G401.6 (cell line): ENCODE results near the gene FHIT.

Experiments
- FAIRE-seq: peaks from 2 replicates; lab custom pipeline; 2012; peaks lifted over from hg19 to GRCh38; lab: Jason Lieb, UNC

The FHIT gene

GRCh38 chr3:59922192-59922591 lies 1329.1 kb downstream of the FHIT start:
- no peak for FAIRE-seq

DNA sequence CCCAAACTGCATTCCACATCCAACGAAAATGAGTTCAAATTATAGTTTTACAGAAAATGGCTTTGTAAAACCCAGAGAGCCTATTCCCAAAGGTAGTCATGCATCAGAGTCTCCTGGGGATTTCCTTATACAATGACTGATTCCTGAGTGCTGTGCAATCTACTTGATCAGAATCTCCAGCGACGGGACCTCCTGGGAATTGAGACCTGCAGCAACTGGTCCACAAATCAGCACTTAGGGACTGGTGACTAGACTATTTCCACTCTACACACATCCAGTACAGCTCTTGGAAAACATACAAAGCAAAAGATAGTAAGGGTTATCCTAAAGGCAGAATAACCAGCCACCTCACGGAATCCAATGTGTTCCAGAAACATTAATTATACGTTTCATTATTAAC lies 1330.4 kb downstream of the FHIT start:
- FAIRE-seq: no peak

DNA sequence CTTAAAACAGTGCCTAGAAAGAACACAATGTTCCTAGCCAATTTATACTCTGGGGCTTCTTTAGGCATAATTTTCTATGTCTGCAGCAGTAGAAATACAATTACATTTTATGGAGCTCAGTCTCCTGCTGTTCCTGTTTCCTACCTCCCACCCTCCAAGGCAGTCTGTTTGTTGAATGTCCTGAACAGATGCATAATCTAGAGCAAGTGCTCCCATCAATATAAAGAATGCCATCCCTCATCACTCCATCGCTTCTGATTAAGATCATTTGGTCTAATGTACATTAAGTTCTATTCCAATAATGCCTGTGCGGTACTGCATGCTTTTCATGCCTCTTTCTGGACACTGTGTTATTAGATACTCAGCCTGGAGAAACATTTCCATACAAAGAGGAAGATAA lies 1331.7 kb downstream of the FHIT start:
- no peak for FAIRE-seq

DNA sequence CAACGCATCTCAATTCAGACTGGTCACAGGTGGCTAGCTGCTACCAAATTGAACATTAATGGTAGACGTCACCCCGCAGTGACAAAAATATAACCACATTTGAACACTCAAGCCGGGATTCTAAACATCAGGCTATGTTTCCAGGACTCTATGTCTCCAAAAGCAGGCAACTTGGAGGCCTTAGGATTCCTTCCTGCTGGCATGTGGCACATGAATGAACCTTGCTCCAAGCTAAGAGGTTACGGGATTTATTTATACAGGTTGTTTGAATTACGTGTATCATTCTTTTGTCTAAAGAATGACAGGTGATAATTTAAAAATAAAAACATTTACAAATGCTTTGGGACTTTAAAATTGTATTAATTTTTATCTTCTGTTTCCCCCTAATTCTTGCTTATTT lies 1337.0 kb downstream of the FHIT start:
- no peak for FAIRE-seq

DNA sequence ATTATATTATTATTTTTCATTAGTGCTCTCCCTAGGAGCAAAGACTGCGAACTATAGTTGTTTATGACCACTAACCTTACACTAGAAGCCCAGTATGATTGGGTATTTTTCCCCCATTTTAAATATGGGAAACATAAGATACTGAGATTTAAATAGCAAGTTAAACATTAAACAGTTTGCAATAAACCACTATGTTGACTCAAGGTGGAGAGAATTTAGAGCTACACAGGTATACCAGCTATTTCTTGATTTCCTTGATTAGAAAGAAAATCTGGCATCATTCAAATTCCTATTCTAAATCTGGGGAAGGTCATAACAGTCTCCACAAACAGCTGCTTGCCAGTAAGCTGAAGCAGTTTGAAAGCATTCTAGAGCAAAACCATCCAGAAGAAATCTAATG lies 1337.6 kb downstream of the FHIT start:
- no peak for FAIRE-seq

DNA sequence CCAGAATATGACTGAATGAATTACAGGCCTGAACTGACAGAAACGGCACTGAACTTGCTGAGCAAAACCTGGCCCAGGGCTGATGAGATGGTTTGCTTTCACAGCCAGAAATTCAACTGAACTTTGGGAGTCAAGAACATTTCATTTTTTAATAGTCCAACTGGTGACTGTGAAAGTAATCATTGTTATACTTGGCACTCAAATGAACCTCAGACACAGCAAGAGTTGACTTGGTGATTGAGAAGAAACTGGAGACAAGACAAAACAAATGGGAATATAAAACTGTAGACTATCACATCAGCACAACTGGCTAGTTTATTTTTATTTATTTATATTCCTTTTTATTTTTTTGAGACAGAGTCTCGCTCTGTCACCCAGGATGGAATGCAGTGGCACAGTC lies 1342.6 kb downstream of the FHIT start:
- no peak for FAIRE-seq

DNA sequence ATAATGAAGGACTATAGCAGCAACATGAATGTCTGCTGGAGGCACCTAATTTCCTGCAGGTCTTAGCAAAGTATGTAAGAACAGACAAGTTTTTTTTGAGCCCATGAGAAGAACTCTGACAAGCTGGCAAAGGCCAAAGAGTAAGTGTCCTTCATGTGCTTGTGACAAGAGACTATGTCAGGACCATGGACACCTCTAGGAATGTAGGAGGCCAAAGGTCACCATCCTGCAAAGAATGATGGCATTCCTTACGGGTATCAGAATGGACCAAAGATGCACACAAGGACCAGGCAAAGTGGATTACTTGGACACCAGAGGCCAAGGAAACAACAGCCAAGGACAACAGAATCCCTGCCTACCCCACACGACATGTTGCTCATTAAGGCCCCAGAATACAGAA lies 1343.0 kb downstream of the FHIT start:
- no peak for FAIRE-seq

- FAIRE-seq: no peak
These were observed 1347.0 kb downstream of the FHIT start for GRCh38 chr3:59904296-59904695.

- FAIRE-seq: no peak
These were observed 1352.2 kb downstream of the FHIT start for GRCh38 chr3:59899061-59899460.

- FAIRE-seq: no peak
These were observed 1355.3 kb downstream of the FHIT start for GRCh38 chr3:59895972-59896371.

DNA sequence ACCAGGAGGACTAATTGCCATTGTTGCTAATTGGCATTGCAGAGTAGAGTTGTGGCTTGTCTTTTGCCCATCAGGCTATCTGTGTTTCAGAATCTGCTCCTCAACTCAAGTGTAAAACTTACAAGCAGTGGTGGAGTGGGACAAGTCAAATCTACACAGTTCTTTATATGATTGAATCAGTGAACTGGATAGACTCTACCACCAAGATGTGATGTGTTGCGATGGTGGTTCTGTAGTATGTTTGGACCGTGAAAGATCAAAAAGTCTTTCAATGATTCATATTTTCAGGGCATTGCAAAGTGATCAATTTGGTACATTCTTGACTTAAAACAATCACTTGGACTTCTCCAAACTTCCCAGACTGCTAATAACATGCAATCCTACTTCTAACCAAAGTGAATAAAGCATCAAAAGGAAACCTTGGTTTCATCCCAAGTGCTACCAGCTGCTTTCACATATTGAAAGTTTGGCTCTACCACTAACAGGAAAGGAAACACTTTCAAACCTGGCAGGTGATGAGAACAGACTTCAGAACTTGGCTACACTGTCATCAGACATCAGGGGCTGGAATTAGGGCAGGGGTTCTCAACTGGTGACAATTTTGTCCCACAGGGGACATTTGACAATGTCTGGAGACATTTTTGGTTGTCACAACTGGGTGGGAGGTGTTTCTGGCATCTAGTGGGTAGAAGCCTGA lies 1356.7 kb downstream of the FHIT start:
- no peak for FAIRE-seq

DNA sequence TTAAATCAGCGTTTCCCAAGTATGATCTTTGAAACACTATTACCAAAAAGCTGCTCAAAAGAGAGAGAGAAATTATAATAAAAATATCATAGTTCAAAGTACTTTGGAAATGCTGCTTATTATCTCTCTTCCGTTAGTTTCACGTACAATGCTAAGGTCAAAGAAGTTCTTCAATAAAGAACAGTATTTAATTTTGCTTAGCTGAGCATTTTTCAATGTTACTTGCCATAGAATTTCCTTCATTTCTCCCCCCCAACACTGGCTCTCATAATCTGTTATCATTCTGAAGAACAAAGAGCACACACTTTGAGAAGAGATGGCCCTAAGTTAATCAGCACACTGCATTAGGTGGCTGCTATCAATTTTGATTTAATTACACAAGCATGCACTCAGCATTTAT lies 1360.6 kb downstream of the FHIT start:
- FAIRE-seq: no peak

DNA sequence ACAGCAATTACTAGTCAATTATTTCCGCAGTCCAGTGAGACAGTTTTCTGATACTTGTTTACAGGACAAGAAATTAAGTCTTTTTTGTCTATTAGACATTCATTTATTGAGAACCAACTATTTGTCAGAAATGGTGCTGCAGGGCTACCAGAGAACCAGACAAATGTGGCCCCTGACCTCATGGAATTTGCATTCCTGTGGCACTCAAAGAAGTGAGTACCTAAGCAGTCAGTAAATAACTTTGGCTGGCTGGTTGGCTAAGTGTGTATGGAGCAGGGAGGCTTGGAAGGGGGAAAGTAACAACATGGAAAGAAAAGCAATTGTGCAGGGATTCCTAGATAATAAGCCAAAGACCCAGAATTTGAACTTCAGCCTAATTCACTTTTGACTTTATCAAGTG lies 1364.5 kb downstream of the FHIT start:
- FAIRE-seq: no peak

DNA sequence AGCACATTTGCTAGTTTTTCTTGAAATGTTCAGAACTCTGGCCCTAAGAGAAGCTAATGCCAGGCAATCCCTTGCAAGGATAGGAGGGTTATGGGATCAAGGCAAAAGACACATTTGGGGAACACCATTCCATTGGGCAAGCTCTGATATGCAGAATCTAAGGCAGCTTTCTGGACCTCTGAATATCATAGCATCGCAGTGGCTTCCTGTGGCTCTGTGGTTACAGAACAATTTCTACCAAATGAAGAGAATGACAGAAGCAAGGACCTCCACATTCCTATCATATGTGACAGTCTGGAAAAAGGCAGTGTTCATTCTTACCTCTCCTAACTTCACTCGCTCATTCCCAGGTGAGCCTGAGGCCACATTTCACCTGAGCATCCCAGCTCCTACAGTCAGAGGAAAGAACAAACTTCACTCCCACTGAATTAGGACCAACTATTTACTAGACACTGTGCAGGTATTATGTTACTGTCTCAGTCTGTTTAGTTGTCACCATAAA lies 1365.3 kb downstream of the FHIT start:
- no peak for FAIRE-seq

DNA sequence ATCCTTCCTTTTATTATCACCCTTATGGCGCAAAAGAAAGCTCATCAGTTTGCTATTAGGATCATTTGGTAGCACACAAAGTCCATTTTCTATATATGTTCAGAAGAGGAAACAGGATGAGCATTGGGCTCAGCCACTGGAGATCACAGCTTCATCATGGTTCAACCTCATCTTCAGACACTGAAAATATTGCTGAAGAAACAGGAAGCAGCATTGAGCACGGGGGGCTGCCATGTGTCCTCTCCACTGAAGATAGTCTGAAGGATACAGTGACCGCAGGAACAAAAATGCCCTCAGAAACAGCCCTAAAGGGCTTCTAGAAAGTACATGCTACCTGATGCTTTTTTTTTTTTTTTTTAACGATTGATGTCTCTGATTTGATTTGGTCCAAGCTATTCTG lies 1366.2 kb downstream of the FHIT start:
- no peak for FAIRE-seq

DNA sequence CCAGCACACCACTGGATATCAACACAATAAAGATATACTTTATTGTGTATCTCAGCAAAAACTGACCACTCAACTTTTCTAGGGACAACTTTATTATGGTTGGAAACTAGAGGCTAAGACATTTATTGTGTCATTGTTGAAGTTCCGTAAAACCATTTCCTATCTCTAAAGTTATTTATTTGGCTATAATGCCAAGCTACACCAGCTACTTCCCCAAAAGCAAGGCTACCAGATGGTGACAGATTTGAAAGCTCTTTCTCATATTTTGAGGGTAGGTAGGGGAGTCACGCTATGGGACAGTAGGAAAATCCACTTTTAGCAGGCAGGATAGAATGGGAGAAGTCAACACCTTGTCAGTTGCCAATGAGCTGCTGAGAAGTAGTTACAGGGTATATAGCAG lies 1366.8 kb downstream of the FHIT start:
- FAIRE-seq: no peak

GRCh38 chr3:59882746-59883145 lies 1368.5 kb downstream of the FHIT start:
- no peak for FAIRE-seq

- no peak for FAIRE-seq
These were observed 1370.5 kb downstream of the FHIT start for GRCh38 chr3:59880717-59881116.

DNA sequence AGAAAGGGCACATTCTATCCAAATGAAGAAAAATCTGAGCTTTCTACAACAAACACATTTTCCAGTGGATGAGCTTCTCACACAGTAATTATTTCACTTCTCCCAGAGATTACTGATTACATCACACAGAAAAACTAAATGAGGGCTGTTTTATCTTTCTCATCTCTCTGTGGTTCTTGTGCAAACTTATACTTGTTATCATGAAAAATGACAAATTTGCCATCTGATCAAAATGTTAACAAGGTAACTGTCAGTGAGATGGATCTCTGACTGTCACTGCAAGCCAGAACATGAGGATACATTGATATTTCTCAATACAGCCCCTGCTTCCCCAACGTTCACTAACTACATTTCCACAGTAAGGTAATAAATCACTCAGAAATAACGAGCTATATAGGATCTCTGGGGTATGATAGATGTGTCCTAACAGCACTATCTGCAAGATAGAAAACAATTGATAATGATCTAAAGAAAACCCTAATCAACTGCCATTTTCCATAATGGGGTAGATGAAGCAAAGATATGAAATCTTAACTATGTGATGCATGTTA lies 1372.1 kb downstream of the FHIT start:
- FAIRE-seq: no peak

DNA sequence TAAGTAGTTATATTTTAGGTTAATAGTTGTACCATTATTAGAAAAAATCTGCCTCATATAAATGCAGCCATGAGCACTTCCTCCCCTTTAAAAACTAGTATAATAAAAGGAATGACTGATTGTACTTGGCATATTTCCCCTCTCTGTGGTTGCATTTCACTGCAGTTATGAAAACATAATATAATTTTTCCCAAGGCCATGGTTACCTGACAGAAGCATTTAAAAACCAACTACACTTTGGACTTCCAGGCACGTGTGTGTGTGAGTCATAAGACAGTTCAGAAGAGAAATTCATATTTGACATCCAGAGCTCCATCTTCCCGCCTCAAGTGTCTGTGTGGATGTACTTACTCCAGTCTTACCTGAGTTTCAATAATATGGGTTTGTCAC lies 1373.2 kb downstream of the FHIT start:
- FAIRE-seq: no peak

GRCh38 chr3:59877263-59878037 lies 1373.8 kb downstream of the FHIT start:
- FAIRE-seq: no peak

- FAIRE-seq: no peak
These were observed 1374.7 kb downstream of the FHIT start for GRCh38 chr3:59876533-59877062.

DNA sequence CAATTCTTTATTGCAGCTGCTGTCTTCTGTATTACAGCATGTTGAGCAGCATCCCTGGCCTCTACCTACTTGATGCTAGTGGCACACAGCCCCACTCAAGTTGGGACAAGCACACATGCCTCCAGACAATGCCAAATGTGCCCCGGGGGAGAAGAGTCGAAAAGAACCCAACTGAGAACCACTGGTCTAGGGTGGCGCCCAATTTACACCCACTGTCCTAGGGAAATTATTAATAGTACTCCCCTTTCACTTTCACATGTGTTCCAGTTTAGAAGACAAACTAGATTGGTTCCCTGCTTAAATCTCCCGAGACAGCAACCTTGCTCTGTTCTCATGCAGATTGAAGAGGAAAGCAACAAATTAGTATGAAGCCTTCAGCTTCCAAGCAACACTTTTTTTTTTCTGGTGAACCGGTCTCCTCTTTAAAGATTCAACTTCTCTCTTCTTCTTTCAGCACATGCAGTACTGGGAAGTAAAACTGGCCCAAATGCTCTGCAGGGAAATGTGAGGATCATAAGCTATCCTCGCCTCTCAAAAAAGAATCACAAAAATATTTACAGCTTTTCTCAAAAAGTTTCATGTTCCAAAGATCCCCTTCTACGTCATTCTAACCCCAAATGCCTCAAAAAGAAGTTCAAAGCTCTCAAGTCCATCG lies 1377.5 kb downstream of the FHIT start:
- no peak for FAIRE-seq
